ENCODE measurements around the gene PHOSPHO2. TPM values are rescaled to one million over a fixed set of nuclear protein-coding genes. Genes with fewer than 3 reads are reported as not detected.

PHOSPHO2 gene
- total RNA-seq, 1 donor from 2014 or later: 3.3 TPM

DNA sequence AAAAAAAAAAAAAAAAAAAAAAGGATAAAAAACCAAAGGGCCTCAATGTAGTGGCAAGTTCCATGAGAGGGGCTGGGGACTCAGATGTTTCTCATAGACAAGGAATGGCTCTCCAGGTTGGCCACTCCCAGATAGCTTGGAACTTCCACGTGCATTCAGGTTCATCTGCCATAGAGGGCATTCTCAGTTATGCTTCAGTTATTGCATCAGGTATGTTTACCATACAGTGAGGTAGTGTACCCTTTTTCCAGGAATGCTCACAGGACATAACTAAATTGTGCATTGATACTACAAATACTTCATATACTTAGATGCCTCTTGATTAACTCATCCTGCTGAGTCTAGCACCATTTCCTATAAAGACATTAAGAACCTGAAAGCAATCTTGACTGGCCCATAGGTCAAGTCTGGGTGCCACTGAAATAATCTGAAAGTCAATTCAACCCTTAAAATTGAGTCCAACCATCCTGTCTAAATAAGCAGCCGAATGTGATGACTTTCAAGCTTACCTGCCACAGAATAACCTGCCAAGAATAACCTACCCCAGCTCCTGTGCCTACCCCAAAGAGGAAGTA, 24.7 kb downstream of the PHOSPHO2 start:
- Histone ChIP-seq H3K27me3 (ENCODE audit: control insufficient read depth, insufficient read depth, low read length) (no peaks in the 10 kb centered on the region), H3K36me3 (ENCODE audit: control insufficient read depth, insufficient read depth, low read length) (no peaks in the 10 kb centered on the region), H3K4me3 (ENCODE audit: low read depth, low read length) (no peak overlapping the region)
- TF ChIP-seq, protein P1, sequence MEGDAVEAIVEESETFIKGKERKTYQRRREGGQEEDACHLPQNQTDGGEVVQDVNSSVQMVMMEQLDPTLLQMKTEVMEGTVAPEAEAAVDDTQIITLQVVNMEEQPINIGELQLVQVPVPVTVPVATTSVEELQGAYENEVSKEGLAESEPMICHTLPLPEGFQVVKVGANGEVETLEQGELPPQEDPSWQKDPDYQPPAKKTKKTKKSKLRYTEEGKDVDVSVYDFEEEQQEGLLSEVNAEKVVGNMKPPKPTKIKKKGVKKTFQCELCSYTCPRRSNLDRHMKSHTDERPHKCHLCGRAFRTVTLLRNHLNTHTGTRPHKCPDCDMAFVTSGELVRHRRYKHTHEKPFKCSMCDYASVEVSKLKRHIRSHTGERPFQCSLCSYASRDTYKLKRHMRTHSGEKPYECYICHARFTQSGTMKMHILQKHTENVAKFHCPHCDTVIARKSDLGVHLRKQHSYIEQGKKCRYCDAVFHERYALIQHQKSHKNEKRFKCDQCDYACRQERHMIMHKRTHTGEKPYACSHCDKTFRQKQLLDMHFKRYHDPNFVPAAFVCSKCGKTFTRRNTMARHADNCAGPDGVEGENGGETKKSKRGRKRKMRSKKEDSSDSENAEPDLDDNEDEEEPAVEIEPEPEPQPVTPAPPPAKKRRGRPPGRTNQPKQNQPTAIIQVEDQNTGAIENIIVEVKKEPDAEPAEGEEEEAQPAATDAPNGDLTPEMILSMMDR (IDR thresholded peaks at IDR 0.05; ENCODE audit: insufficient read depth, low read length, poor library complexity, severe bottlenecking): no peak
- no peak for DNase-seq (ENCODE audit: low read depth)

DNA sequence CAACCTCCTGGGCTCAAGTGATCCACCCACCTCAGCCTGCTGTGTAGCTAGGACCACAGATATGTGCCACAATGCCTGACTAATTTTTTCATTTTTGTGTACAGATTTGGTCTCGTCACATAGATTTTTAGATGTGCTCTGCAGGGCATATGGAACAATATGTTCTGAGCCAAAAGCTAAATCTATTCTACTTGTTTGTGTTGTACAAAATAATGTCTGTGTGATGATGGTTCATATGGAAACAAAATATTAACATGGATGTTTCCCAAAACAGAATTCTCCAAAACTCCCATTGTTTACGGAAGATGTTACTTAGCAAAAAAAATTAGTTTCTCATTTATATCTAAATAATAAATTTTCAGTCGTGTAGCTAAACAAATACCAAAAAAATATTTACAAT, 26.7 kb downstream of the PHOSPHO2 start:
- no peak overlapping the region for H3K4me3 ChIP-seq (ENCODE audit: low read depth, low read length)
- TF ChIP-seq, protein P1 (IDR thresholded peaks at IDR 0.05; ENCODE audit: insufficient read depth, low read length, poor library complexity, severe bottlenecking): no peak
- H3K36me3 ChIP-seq (ENCODE audit: control insufficient read depth, insufficient read depth, low read length): no peaks in the 10 kb centered on the region
- H3K27me3 ChIP-seq (ENCODE audit: control insufficient read depth, insufficient read depth, low read length): no peaks in the 10 kb centered on the region
- no peak for DNase-seq (ENCODE audit: low read depth)

- no peaks in the 10 kb centered on the region for H3K36me3 ChIP-seq (ENCODE audit: control insufficient read depth, insufficient read depth, low read length)
- H3K4me3 ChIP-seq (ENCODE audit: low read depth, low read length): no peak overlapping the region
- TF ChIP-seq, protein P1 (IDR thresholded peaks at IDR 0.05; ENCODE audit: insufficient read depth, low read length, poor library complexity, severe bottlenecking): no peak
- H3K27me3 ChIP-seq (ENCODE audit: control insufficient read depth, insufficient read depth, low read length): no peaks in the 10 kb centered on the region
- DNase-seq (ENCODE audit: low read depth): no peak
These were observed 32.8 kb downstream of the PHOSPHO2 start for GRCh38 chr2:169727065-169727464.

- no peak for DNase-seq (ENCODE audit: low read depth)
- TF ChIP-seq, protein P1 (IDR thresholded peaks at IDR 0.05; ENCODE audit: insufficient read depth, low read length, poor library complexity, severe bottlenecking): no peak
- Histone ChIP-seq H3K4me3 (ENCODE audit: low read depth, low read length) (no peak overlapping the region), H3K27me3 (ENCODE audit: control insufficient read depth, insufficient read depth, low read length) (no peaks in the 10 kb centered on the region), H3K36me3 (ENCODE audit: control insufficient read depth, insufficient read depth, low read length) (no peaks in the 10 kb centered on the region)
These were observed 35.0 kb downstream of the PHOSPHO2 start for GRCh38 chr2:169729274-169729605.

DNA sequence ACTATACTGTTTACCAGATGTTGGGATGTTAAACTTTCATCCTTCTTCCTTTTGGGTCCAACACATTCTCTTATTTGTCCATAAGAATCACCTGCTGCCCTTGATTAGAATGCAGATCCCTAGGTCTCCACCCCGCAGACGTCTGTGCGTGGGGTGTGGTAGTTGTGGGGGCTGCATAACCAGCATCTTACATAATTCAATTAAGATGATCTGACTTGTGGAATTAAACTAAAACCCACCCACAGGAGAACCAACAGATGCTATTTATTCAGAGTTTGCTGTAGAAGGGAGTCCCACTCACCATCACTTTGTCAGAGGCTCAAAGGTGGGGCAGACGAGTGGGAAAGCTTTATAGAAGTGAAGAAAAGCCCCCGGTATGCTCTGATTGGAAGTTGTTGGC, 37.8 kb downstream of the PHOSPHO2 start:
- H3K4me3 ChIP-seq (ENCODE audit: low read depth, low read length): no peak overlapping the region
- H3K27me3 ChIP-seq (ENCODE audit: control insufficient read depth, insufficient read depth, low read length): no peaks in the 10 kb centered on the region
- TF ChIP-seq, protein P1 (IDR thresholded peaks at IDR 0.05; ENCODE audit: insufficient read depth, low read length, poor library complexity, severe bottlenecking): no peak
- H3K36me3 ChIP-seq (ENCODE audit: control insufficient read depth, insufficient read depth, low read length): no peaks in the 10 kb centered on the region
- no peak for DNase-seq (ENCODE audit: low read depth)

Data from kidney epithelial cell (primary cell).